NT2/D1 (cell line): ENCODE data around the gene CDK5RAP1.

Experiments used
- SUZ12 ChIP-seq: IDR thresholded peaks from 2 replicates; pipeline ENCODE4 v1.6.1; 2011; ENCODE audit not compliant: insufficient read length, insufficient read depth; ENCODE audit errors: extremely low read depth
- ZNF274 ChIP-seq: IDR thresholded peaks from 2 replicates; pipeline ENCODE4 v1.6.1; 2011; ENCODE audit warnings: mild to moderate bottlenecking, low read depth, low read length

DNA sequence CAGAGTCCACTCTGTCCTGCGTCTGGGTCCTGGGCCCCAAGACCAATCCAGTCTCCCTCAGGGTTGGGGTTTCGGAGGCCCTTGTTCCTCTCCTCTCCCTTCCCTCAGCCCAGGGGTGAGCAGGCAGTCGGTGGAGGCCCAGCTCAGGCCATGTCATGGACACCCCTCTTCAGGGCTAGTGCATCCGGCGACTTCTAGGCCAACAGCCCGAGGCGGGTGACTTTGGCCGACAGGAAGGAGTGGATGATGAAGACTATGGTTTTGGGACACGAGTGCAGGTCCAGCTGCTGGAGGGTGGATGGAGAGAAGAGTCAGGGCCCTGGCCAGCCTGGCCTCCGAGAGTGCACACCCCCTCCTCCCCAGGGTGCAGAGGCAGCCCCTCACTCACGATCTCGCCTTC is 7.0 kb upstream of the CDK5RAP1 start:
- TF ChIP-seq ZNF274, result no peak
- no peak for TF ChIP-seq SUZ12
